Measurements from ENCODE around the gene DNAH1.

GRCh38 chr3:52396907-52397591, 80.9 kb downstream of the DNAH1 start:
- no peak for TF ChIP-seq CTCF (IDR thresholded peaks at IDR 0.05)
- TF ChIP-seq POLR2AphosphoS5 (IDR thresholded peaks at IDR 0.05), result no peak
- no peak for TF ChIP-seq POLR2A (IDR thresholded peaks at IDR 0.05)

Measured in gastroesophageal sphincter (tissue), 3 donors.